T-cell (primary cell): ENCODE data around the gene FOXP1. TPM values are rescaled to one million over a fixed set of nuclear protein-coding genes. Genes with fewer than 3 reads are reported as not detected.

Experiments
- ATAC-seq, 4 experiments: fragments of 200-7000 bp in 3 of 4; fragments of 150-1000 bp in 1 of 4; cut with Tn5 transposase; replicated peaks in 1 of 4; 1 replicate in 3 of 4; 2 replicates in 1 of 4; pipeline ENCODE4 v1.10.0; 2021; ENCODE audit warnings: moderate library complexity in 3 of 4, mild to moderate bottlenecking in 2 of 4, moderate number of reproducible peaks in 1 of 4
- CTCF ChIA-PET, 2 donors: fragments of 300-600 bp; sonication (Branson Sonifier 250); formaldehyde crosslinking; loops; one replicate each; lab custom pipeline; 2022; ENCODE audit warnings: antibody characterized with exemption in 2 of 2; lab: Charles Lee
- POLR2A ChIA-PET, 2 donors: fragments of 300-600 bp; sonication (Branson Sonifier 250); formaldehyde crosslinking; loops; one replicate each; lab custom pipeline; 2022; ENCODE audit warnings: antibody characterized with exemption in 2 of 2; lab: Charles Lee
- DNase-seq, 35 experiments: peaks; one replicate each; pipeline versions ENCODE4 v3.0.0 to v3.0.0-alpha.2; 2013 to 2023
- H3K27ac ChIP-seq: one replicate; pipeline ENCODE4 v1.5.1; 2013; ENCODE audit warnings: low read length
- H3K27me3 ChIP-seq, 2 experiments: replicated peaks in 1 of 2; 1 replicate in 1 of 2; 2 replicates in 1 of 2; pipeline versions ENCODE4 v1.6.1 to v1.7.0; 2013; ENCODE audit warnings: low read length in 1 of 2, mixed read lengths in 1 of 2; ENCODE audit not compliant: control insufficient read depth in 2 of 2, insufficient read depth in 2 of 2; ENCODE audit errors: extremely low read depth in 1 of 2
- H3K36me3 ChIP-seq, 2 donors: 1 replicate in 1 of 2; 2 replicates in 1 of 2; pipeline versions ENCODE4 v1.6.1 to v1.7.0; 2013; ENCODE audit warnings: low read length in 1 of 2; ENCODE audit not compliant: control insufficient read depth in 2 of 2, insufficient read depth in 1 of 2; ENCODE audit errors: extremely low read depth in 1 of 2
- H3K4me1 ChIP-seq, 2 experiments: 1 replicate in 1 of 2; 2 replicates in 1 of 2; pipeline versions ENCODE4 v1.6.1 to v1.7.0; 2013; ENCODE audit warnings: low read length in 2 of 2, mixed read lengths in 1 of 2; ENCODE audit not compliant: insufficient read depth in 2 of 2, control insufficient read depth in 1 of 2; ENCODE audit errors: extremely low read depth in 1 of 2
- H3K4me3 ChIP-seq, 2 donors: 1 replicate in 1 of 2; 2 replicates in 1 of 2; pipeline versions ENCODE4 v1.5.1 to v1.7.0; 2013; ENCODE audit warnings: mild to moderate bottlenecking in 2 of 2, low read length in 1 of 2, moderate library complexity in 1 of 2; ENCODE audit not compliant: control insufficient read depth in 1 of 2; ENCODE audit errors: extremely low read depth in 1 of 2
- H3K9me3 ChIP-seq: 2 replicates; pipeline ENCODE4 v1.7.0; 2013
- H3K27ac Mint-ChIP-seq, 2 donors: one replicate each; pipeline ENCODE4 v1.8.0; 2020 to 2021; ENCODE audit warnings: mild to moderate bottlenecking in 2 of 2, mixed read lengths in 2 of 2
- H3K27me3 Mint-ChIP-seq, 2 donors: one replicate each; pipeline ENCODE4 v1.8.0; 2021 to 2022; ENCODE audit warnings: mixed read lengths in 2 of 2
- H3K36me3 Mint-ChIP-seq: one replicate; pipeline ENCODE4 v1.8.0; 2021; ENCODE audit warnings: mixed read lengths
- H3K4me1 Mint-ChIP-seq, 3 donors: one replicate each; pipeline ENCODE4 v1.8.0; 2020 to 2022; ENCODE audit warnings: mixed read lengths in 3 of 3, mild to moderate bottlenecking in 1 of 3
- H3K4me3 Mint-ChIP-seq, 3 donors: one replicate each; pipeline ENCODE4 v1.8.0; 2020 to 2022; ENCODE audit warnings: mild to moderate bottlenecking in 3 of 3, mixed read lengths in 3 of 3, moderate library complexity in 3 of 3
- H3K9me3 Mint-ChIP-seq, 3 donors: one replicate each; pipeline ENCODE4 v1.8.0; 2020 to 2022; ENCODE audit warnings: mixed read lengths in 3 of 3
- WGBS: methylation state at CpG from one replicate; pipeline ENCODE4 v1.1.5; 2013; ENCODE audit warnings: missing lambda C conversion rate; ENCODE audit not compliant: insufficient coverage; 5-methylcytosine and 5-hydroxymethylcytosine counted together
- total RNA-seq, 35 experiments: library from RNA in 6 of 35; stranded (reverse) in 6 of 35; fragments of 120-200 nt in 1 of 35; gene quantifications; one replicate each; pipeline versions ENCODE4 v1.2.1 to v1.2.4 and lab custom pipeline; 2013 to 2026

The FOXP1 gene
- total RNA-seq, 5 donors from 2014 or later (not counting 1 experiment from before 2014, with no cell fraction given): 258 to 586 (median 290) TPM

DNA sequence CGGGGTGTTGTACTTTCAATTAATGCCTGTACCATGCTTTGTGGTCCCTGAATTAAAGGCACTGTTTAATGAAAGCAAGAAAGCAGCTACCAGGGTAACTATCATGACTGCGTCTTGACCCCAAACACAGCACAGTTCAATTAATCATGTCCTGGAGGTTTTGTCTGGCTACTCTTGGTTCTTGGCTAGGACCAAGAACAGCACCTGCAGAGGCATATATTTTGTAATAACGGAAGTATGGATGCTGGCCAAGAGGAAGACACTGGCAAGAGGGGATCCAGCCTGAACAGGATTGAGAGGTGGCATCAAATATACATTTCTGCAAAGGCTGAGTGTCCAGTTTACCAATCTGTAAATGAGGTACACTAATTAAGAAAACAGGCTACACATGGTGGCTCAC, 119.9 kb downstream of the FOXP1 start:
- ATAC-seq: no peak
- no peaks in the 10 kb centered on the region for H3K27me3 ChIP-seq
- peaks cover 7 to 13% of the 10 kb centered on the region in 2 donors for H3K36me3 ChIP-seq
- peak overlapping the region; percentile 81 for H3K27ac Mint-ChIP-seq
- ChIA-PET POLR2A (interaction anchor here (0.5 to 0.7 kb wide), 3 partner anchors 11 to 63 kb away, joined by 3 to 5 read pairs (median 3); no protein-coding TSS in a partner anchor), CTCF (interaction anchor here in 1 of 2 donors (0.7 kb wide), 1 partner anchor 13 kb away, joined by 8 read pairs; no protein-coding TSS in a partner anchor)
- peaks cover 70% of the 10 kb centered on the region for H3K36me3 Mint-ChIP-seq
- no CpG with 5 or more reads among the region's 3 CpGs for WGBS
- no peak overlapping the region for H3K27ac ChIP-seq
- H3K4me3 ChIP-seq: no peak overlapping the region
- H3K4me3 Mint-ChIP-seq: peak overlapping the region in 1 of 3 donors; percentile 8
- H3K9me3 Mint-ChIP-seq: no peaks in the 10 kb centered on the region
- H3K4me1 Mint-ChIP-seq: peaks cover 81 to 88% (median 86%) of the 10 kb centered on the region in 3 donors
- no peak for DNase-seq
- no peaks in the 10 kb centered on the region for H3K9me3 ChIP-seq
- peaks cover 11 to 12% of the 10 kb centered on the region in 2 experiments for H3K4me1 ChIP-seq
- no peaks in the 10 kb centered on the region for H3K27me3 Mint-ChIP-seq

- H3K36me3 ChIP-seq: peaks cover 7 to 9% of the 10 kb centered on the region in 2 donors
- H3K9me3 ChIP-seq: no peaks in the 10 kb centered on the region
- H3K27ac ChIP-seq: no peak overlapping the region
- no peaks in the 10 kb centered on the region for H3K9me3 Mint-ChIP-seq
- ChIA-PET POLR2A (interaction anchor here in 1 of 2 donors (0.5 to 0.7 kb wide), 2 partner anchors 17 to 163 kb away, joined by 3 to 9 read pairs; no protein-coding TSS in a partner anchor), CTCF (no interaction called here)
- no peak for DNase-seq
- H3K27me3 Mint-ChIP-seq: no peaks in the 10 kb centered on the region
- 97% methylated on average over 5 of the region's 7 CpGs for WGBS
- H3K4me1 Mint-ChIP-seq: peaks cover 81 to 90% (median 87%) of the 10 kb centered on the region in 3 donors
- peaks cover 61% of the 10 kb centered on the region for H3K36me3 Mint-ChIP-seq
- no peak overlapping the region for H3K4me3 ChIP-seq
- H3K4me1 ChIP-seq: peaks cover 13 to 21% of the 10 kb centered on the region in 2 experiments
- no peaks in the 10 kb centered on the region for H3K27me3 ChIP-seq
- no peak for ATAC-seq
- H3K4me3 Mint-ChIP-seq: no peak overlapping the region
- H3K27ac Mint-ChIP-seq: peak overlapping the region; percentile 81 to 99
These were observed 120.9 kb downstream of the FOXP1 start for GRCh38 chr3:71462586-71462985.

DNA sequence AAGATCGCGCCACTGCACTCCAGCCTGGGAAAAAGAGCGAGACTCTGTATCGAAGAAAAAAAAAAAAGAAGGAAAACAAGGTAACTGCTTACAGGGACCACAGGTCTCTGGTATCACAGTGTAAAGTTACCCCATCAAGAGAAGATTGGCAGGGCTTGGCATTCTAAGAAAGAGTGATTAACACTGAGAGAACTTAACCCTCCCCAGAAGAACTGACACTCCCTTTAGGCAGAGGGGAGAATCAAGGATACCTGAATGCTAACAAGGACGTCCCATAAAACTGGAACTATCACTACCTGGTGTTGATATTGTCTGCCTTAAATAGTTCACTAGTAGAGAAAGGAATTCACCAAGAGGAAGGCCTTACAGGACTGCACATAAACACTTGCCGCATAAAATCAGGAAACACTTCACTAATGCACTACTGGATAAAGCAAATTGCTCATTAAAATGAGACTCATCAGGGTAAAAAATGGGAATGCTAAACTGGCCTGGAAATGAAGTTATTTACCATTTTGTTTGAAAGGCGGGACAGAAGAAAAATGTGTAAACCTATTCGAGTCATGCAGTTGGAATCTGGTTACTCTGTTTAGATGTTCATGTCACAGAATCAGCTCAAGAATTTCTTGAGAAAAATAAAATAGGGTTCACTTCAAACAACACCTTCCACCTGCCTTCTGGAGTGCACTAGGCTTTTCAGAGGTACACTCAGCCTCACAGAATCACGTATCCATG, 121.6 kb downstream of the FOXP1 start:
- Mint-ChIP-seq H3K9me3 (no peaks in the 10 kb centered on the region), H3K4me1 (peaks cover 81 to 90% (median 87%) of the 10 kb centered on the region in 3 donors), H3K27me3 (no peaks in the 10 kb centered on the region), H3K36me3 (peaks cover 54% of the 10 kb centered on the region), H3K4me3 (peak overlapping the region in 1 of 3 donors; percentile 47), H3K27ac (peak overlapping the region; percentile 81 to 99)
- Histone ChIP-seq H3K4me1 (peaks cover 16 to 28% of the 10 kb centered on the region in 2 experiments), H3K27ac (no peak overlapping the region), H3K36me3 (peaks cover 7 to 9% of the 10 kb centered on the region in 2 donors), H3K4me3 (no peak overlapping the region), H3K9me3 (no peaks in the 10 kb centered on the region), H3K27me3 (no peaks in the 10 kb centered on the region)
- ATAC-seq (no peak), DNase-seq (no peak)
- ChIA-PET CTCF (interaction anchor here in 1 of 2 donors (0.6 kb wide), 1 partner anchor 24 kb away, joined by 3 read pairs; no protein-coding TSS in a partner anchor), POLR2A (interaction anchor here in 1 of 2 donors (0.5 kb wide), 1 partner anchor 18 kb away, joined by 3 read pairs; no protein-coding TSS in a partner anchor)
- 100% methylated on average over 7 of the region's 9 CpGs for WGBS

GRCh38 chr3:71461114-71461513, 122.4 kb downstream of the FOXP1 start:
- CTCF ChIA-PET: interaction anchor here in 1 of 2 donors (0.6 to 0.9 kb wide), 2 partner anchors 23 to 31 kb away, joined by 3 read pairs; no protein-coding TSS in a partner anchor
- DNase-seq (no peak), ATAC-seq (no peak)
- H3K27ac ChIP-seq: peak overlapping the region; percentile 37
- peaks cover 48% of the 10 kb centered on the region for H3K36me3 Mint-ChIP-seq
- H3K4me3 ChIP-seq: no peak overlapping the region
- peak overlapping the region in 1 of 3 donors; percentile 47 for H3K4me3 Mint-ChIP-seq
- H3K4me1 ChIP-seq: peaks cover 21 to 35% of the 10 kb centered on the region in 2 experiments
- no peaks in the 10 kb centered on the region for H3K9me3 ChIP-seq
- POLR2A ChIA-PET: interaction anchor here in 1 of 2 donors (0.6 to 1.4 kb wide), 3 partner anchors 16 to 157 kb away, joined by 3 read pairs; no protein-coding TSS in a partner anchor
- no peaks in the 10 kb centered on the region for H3K27me3 Mint-ChIP-seq
- H3K27me3 ChIP-seq: no peaks in the 10 kb centered on the region
- peaks cover 81 to 90% (median 87%) of the 10 kb centered on the region in 3 donors for H3K4me1 Mint-ChIP-seq
- H3K9me3 Mint-ChIP-seq: no peaks in the 10 kb centered on the region
- WGBS: 67% methylated on average over 3 of the region's 9 CpGs
- peak overlapping the region; percentile 81 to 99 for H3K27ac Mint-ChIP-seq
- peaks cover 3 to 7% of the 10 kb centered on the region in 2 donors for H3K36me3 ChIP-seq

GRCh38 chr3:71458895-71459294, 124.6 kb downstream of the FOXP1 start:
- H3K4me3 Mint-ChIP-seq: peak overlapping the region in 1 of 3 donors; percentile 69
- H3K27me3 ChIP-seq: no peaks in the 10 kb centered on the region
- DNase-seq (no peak), ATAC-seq (no peak)
- no peak overlapping the region for H3K4me3 ChIP-seq
- peaks cover 0 to 3% of the 10 kb centered on the region in 2 donors for H3K36me3 ChIP-seq
- POLR2A ChIA-PET: interaction anchor here (0.5 to 1.4 kb wide), 6 partner anchors 18 to 468 kb away, joined by 3 to 7 read pairs (median 4); no protein-coding TSS in a partner anchor
- no CpG with 5 or more reads among the region's 1 CpG for WGBS
- H3K27ac ChIP-seq: peak overlapping the region; percentile 87
- no peaks in the 10 kb centered on the region for H3K9me3 Mint-ChIP-seq
- H3K36me3 Mint-ChIP-seq: peaks cover 34% of the 10 kb centered on the region
- H3K27me3 Mint-ChIP-seq: no peaks in the 10 kb centered on the region
- CTCF ChIA-PET: interaction anchor here (0.6 to 1.3 kb wide), 7 partner anchors 15 to 288 kb away, joined by 3 to 5 read pairs (median 4); no protein-coding TSS in a partner anchor
- H3K9me3 ChIP-seq: no peaks in the 10 kb centered on the region
- H3K4me1 ChIP-seq: peaks cover 28 to 55% of the 10 kb centered on the region in 2 experiments
- peak overlapping the region; percentile 97 to 99 for H3K27ac Mint-ChIP-seq
- peaks cover 91 to 93% (median 91%) of the 10 kb centered on the region in 3 donors for H3K4me1 Mint-ChIP-seq

DNA sequence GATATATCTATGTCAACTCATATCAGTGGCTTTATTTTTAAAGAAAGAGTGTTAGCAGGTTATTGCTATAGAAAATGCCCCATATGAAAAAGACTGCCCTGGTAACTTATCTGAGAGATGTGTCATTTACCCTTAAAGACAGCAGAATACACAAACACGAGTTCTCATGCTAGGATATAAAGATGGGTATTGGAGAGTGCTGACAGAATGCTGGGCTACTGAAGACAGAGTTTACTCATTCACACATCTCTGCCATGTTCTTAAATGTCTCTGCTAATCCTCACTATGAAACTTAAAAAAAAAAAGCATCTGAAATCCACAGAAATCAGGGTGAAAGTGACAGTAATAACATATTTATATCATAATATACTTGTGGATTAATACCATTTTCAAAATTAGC, 126.7 kb downstream of the FOXP1 start:
- Histone ChIP-seq H3K4me3 (peak overlapping the region in 1 of 2 donors; percentile 27), H3K27ac (peak overlapping the region; percentile 87), H3K4me1 (peaks cover 47 to 76% of the 10 kb centered on the region in 2 experiments), H3K36me3 (peaks cover 0 to 2% of the 10 kb centered on the region in 2 donors), H3K9me3 (no peaks in the 10 kb centered on the region), H3K27me3 (no peaks in the 10 kb centered on the region)
- CTCF ChIA-PET: interaction anchor here (0.6 to 3.1 kb wide), 12 partner anchors 13 to 101 kb away, joined by 3 to 24 read pairs (median 6); no protein-coding TSS in a partner anchor
- peaks cover 95 to 99% (median 97%) of the 10 kb centered on the region in 3 donors for H3K4me1 Mint-ChIP-seq
- H3K36me3 Mint-ChIP-seq: peaks cover 22% of the 10 kb centered on the region
- WGBS: no CpG with 5 or more reads among the region's 1 CpG
- DNase-seq (no peak), ATAC-seq (no peak)
- peak overlapping the region; percentile 69 to 81 (median 73) for H3K4me3 Mint-ChIP-seq
- no peaks in the 10 kb centered on the region for H3K27me3 Mint-ChIP-seq
- POLR2A ChIA-PET: interaction anchor here in 1 of 2 donors (1.0 kb wide), 1 partner anchor 13 kb away, joined by 4 read pairs; no protein-coding TSS in a partner anchor
- H3K27ac Mint-ChIP-seq: peak overlapping the region; percentile 97 to 99
- H3K9me3 Mint-ChIP-seq: no peaks in the 10 kb centered on the region
